Mammary epithelial cell (primary cell): Measurements from ENCODE around the gene NIPAL3.
"Not testable (repeated sequence)": the region's sequence is repeated elsewhere in the genome, so short reads cannot be mapped to it uniquely, and the experiment has no call there.

Experiments
- CTCF ChIP-seq, 2 donors: IDR thresholded peaks in 1 of 2; conservative IDR thresholded peaks in 1 of 2; 2 replicates each; pipeline ENCODE4 v1.5.1; 2011 to 2012; ENCODE audit warnings: inconsistent platforms in 2 of 2, low read length in 2 of 2, mild to moderate bottlenecking in 2 of 2, control low read depth in 1 of 2, low read depth in 1 of 2; ENCODE audit not compliant: insufficient read depth in 1 of 2; ENCODE audit errors: extremely low read depth in 1 of 2
- EZH2 ChIP-seq: IDR thresholded peaks from 2 replicates; pipeline ENCODE4 v1.6.1; 2012; ENCODE audit warnings: low read length, inconsistent platforms, borderline replicate concordance

- not testable (repeated sequence) for TF ChIP-seq CTCF (conservative IDR thresholded peaks at IDR 0.05 in 1 of 2, IDR thresholded peaks at IDR 0.05 in 1 of 2; ENCODE audit: extremely low read depth in 1 of 2, insufficient read depth in 1 of 2, low read depth in 1 of 2, low read length in 2 of 2); EZH2
Observed at GRCh38 chr1:24462128-24462527, 46.5 kb downstream of the NIPAL3 start.
